Astrocyte (in vitro differentiated cells and primary cell): ENCODE measurements around the gene TENT5A. TPM values are rescaled to one million over a fixed set of nuclear protein-coding genes. Genes with fewer than 3 reads are reported as not detected.

Source experiments
- DNase-seq: peaks from one replicate; pipeline ENCODE4 v3.0.0-alpha.2; 2010; ENCODE audit warnings: low read depth
- FAIRE-seq: peaks from 2 replicates; lab custom pipeline; 2011; peaks lifted over from hg19 to GRCh38; lab: Jason Lieb, UNC
- H2AFZ ChIP-seq: 2 replicates; pipeline ENCODE4 v1.6.0; 2012; ENCODE audit warnings: low read depth, low read length, inconsistent platforms
- H3K27ac ChIP-seq: 2 replicates; pipeline ENCODE4 v1.5.1; 2011; ENCODE audit warnings: low read depth, low read length, inconsistent platforms
- H3K27me3 ChIP-seq: 2 replicates; pipeline ENCODE4 v1.6.0; 2011; ENCODE audit warnings: low read length, inconsistent platforms; ENCODE audit not compliant: insufficient read depth
- H3K36me3 ChIP-seq: 2 replicates; pipeline ENCODE4 v1.5.1; 2011; ENCODE audit warnings: low read length, inconsistent platforms; ENCODE audit not compliant: insufficient read depth
- H3K4me1 ChIP-seq: 2 replicates; pipeline ENCODE4 v1.5.1; 2011; ENCODE audit warnings: low read length, inconsistent platforms; ENCODE audit not compliant: insufficient read depth
- H3K4me2 ChIP-seq: 2 replicates; pipeline ENCODE4 v1.6.0; 2012; ENCODE audit warnings: low read length, inconsistent platforms
- H3K4me3 ChIP-seq: 2 replicates; pipeline ENCODE4 v1.5.1; 2011; ENCODE audit warnings: low read depth, mild to moderate bottlenecking, low read length, inconsistent platforms; ENCODE audit not compliant: insufficient read depth
- H3K79me2 ChIP-seq: 2 replicates; pipeline ENCODE4 v1.6.0; 2012; ENCODE audit warnings: mild to moderate bottlenecking, low read length, inconsistent platforms; ENCODE audit not compliant: insufficient read depth
- H3K9ac ChIP-seq: 2 replicates; pipeline ENCODE4 v1.6.0; 2012; ENCODE audit warnings: mild to moderate bottlenecking, low read length, inconsistent platforms
- H3K9me3 ChIP-seq: 2 replicates; pipeline ENCODE4 v1.5.1; 2012; ENCODE audit warnings: low read depth, mild to moderate bottlenecking, low read length, inconsistent platforms; ENCODE audit not compliant: insufficient read depth
- H4K20me1 ChIP-seq: 2 replicates; pipeline ENCODE4 v1.6.0; 2012; ENCODE audit warnings: low read length, inconsistent platforms; ENCODE audit not compliant: insufficient read depth
- H3K27ac Mint-ChIP-seq: one replicate; pipeline ENCODE4 v1.8.0; 2021; ENCODE audit warnings: mild to moderate bottlenecking, mixed read lengths; ENCODE audit not compliant: unreplicated experiment
- H3K27me3 Mint-ChIP-seq: one replicate; pipeline ENCODE4 v1.8.0; 2021; ENCODE audit warnings: low read depth, mixed read lengths; ENCODE audit not compliant: unreplicated experiment
- H3K36me3 Mint-ChIP-seq: one replicate; pipeline ENCODE4 v1.8.0; 2021; ENCODE audit warnings: low read depth, mixed read lengths; ENCODE audit not compliant: unreplicated experiment
- H3K4me1 Mint-ChIP-seq: one replicate; pipeline ENCODE4 v1.8.0; 2021; ENCODE audit warnings: low read depth, mixed read lengths; ENCODE audit not compliant: unreplicated experiment
- H3K4me3 Mint-ChIP-seq: one replicate; pipeline ENCODE4 v1.8.0; 2021; ENCODE audit warnings: mild to moderate bottlenecking, moderate library complexity, mixed read lengths; ENCODE audit not compliant: unreplicated experiment
- H3K9me3 Mint-ChIP-seq: one replicate; pipeline ENCODE4 v1.8.0; 2021; ENCODE audit warnings: mild to moderate bottlenecking, mixed read lengths; ENCODE audit not compliant: unreplicated experiment
- CTCF ChIP-seq: IDR thresholded peaks from 2 replicates; pipeline ENCODE4 v1.5.1; 2011; ENCODE audit warnings: low read depth, mild to moderate bottlenecking, inconsistent platforms, low read length, moderate library complexity; ENCODE audit not compliant: insufficient read depth
- EZH2 ChIP-seq: IDR thresholded peaks from 2 replicates; pipeline ENCODE4 v1.6.1; 2012; ENCODE audit warnings: mild to moderate bottlenecking, low read length, inconsistent platforms; ENCODE audit not compliant: insufficient read depth
- total RNA-seq: library from RNA; stranded (reverse); gene quantifications from 2 replicates; pipeline ENCODE4 v1.2.1, GENCODE V29; 2021

The TENT5A gene
- total RNA-seq, 1 donor from 2014 or later = 17.8 TPM

- Histone ChIP-seq H2AFZ (no peak overlapping the region), H3K4me1 (no peaks in the 10 kb centered on the region), H3K79me2 (no peaks in the 10 kb centered on the region), H3K27me3 (no peaks in the 10 kb centered on the region), H3K9me3 (no peaks in the 10 kb centered on the region), H3K4me2 (no peak overlapping the region), H3K36me3 (no peaks in the 10 kb centered on the region), H3K9ac (no peak overlapping the region), H3K4me3 (no peak overlapping the region), H4K20me1 (no peaks in the 10 kb centered on the region), H3K27ac (no peak overlapping the region)
- TF ChIP-seq CTCF = no peak
- no peak for TF ChIP-seq EZH2
- Mint-ChIP-seq H3K4me1 (peaks cover 32% of the 10 kb centered on the region), H3K27ac (no peak overlapping the region), H3K27me3 (no peaks in the 10 kb centered on the region), H3K36me3 (no peaks in the 10 kb centered on the region), H3K9me3 (no peaks in the 10 kb centered on the region), H3K4me3 (no peak overlapping the region)
- FAIRE-seq (no peak), DNase-seq (no peak)
Measured at GRCh38 chr6:81791756-81792155, 39.3 kb upstream of the TENT5A start.

- no peak overlapping the region for H2AFZ ChIP-seq
- H3K27ac Mint-ChIP-seq = no peak overlapping the region
- no peak overlapping the region for H3K27ac ChIP-seq
- FAIRE-seq = no peak
- peaks cover 32% of the 10 kb centered on the region for H3K4me1 Mint-ChIP-seq
- no peak overlapping the region for H3K9ac ChIP-seq
- H3K9me3 ChIP-seq = no peaks in the 10 kb centered on the region
- H3K27me3 Mint-ChIP-seq = no peaks in the 10 kb centered on the region
- H3K4me2 ChIP-seq = no peak overlapping the region
- H3K79me2 ChIP-seq = no peaks in the 10 kb centered on the region
- no peaks in the 10 kb centered on the region for H3K36me3 ChIP-seq
- no peak overlapping the region for H3K4me3 ChIP-seq
- H3K27me3 ChIP-seq = no peaks in the 10 kb centered on the region
- DNase-seq = no peak
- no peaks in the 10 kb centered on the region for H3K4me1 ChIP-seq
- H3K4me3 Mint-ChIP-seq = no peak overlapping the region
- TF ChIP-seq CTCF (no peak), EZH2 (no peak)
- H4K20me1 ChIP-seq = no peaks in the 10 kb centered on the region
- H3K36me3 Mint-ChIP-seq = no peaks in the 10 kb centered on the region
- H3K9me3 Mint-ChIP-seq = no peaks in the 10 kb centered on the region
Measured at GRCh38 chr6:81790034-81790433, 37.6 kb upstream of the TENT5A start.

GRCh38 chr6:81789291-81789690, 36.8 kb upstream of the TENT5A start:
- Mint-ChIP-seq H3K4me3 (no peak overlapping the region), H3K36me3 (no peaks in the 10 kb centered on the region), H3K27ac (no peak overlapping the region), H3K27me3 (no peaks in the 10 kb centered on the region), H3K9me3 (no peaks in the 10 kb centered on the region), H3K4me1 (peaks cover 31% of the 10 kb centered on the region)
- TF ChIP-seq EZH2 (no peak), CTCF (no peak)
- no peaks in the 10 kb centered on the region for H3K9me3 ChIP-seq
- FAIRE-seq (no peak), DNase-seq (no peak)
- no peak overlapping the region for H3K27ac ChIP-seq
- no peak overlapping the region for H3K9ac ChIP-seq
- H3K4me2 ChIP-seq = no peak overlapping the region
- H3K4me3 ChIP-seq = no peak overlapping the region
- H4K20me1 ChIP-seq = no peaks in the 10 kb centered on the region
- H2AFZ ChIP-seq = no peak overlapping the region
- no peaks in the 10 kb centered on the region for H3K4me1 ChIP-seq
- no peaks in the 10 kb centered on the region for H3K36me3 ChIP-seq
- H3K27me3 ChIP-seq = no peaks in the 10 kb centered on the region
- H3K79me2 ChIP-seq = no peaks in the 10 kb centered on the region
